Stimulated activated CD4-positive, alpha-beta T cell treated with anti-CD3 and anti-CD28 coated beads, Interleukin-12 subunit alpha, Interleukin-12 subunit beta, amount 100 ng/mL, for 4 hours (primary cell): ENCODE measurements around the gene FIBCD1.
"Not testable (repeated sequence)": the region's sequence is repeated elsewhere in the genome, so short reads cannot be mapped to it uniquely, and the experiment has no call there.

Source experiments
- DNase-seq: peaks from one replicate; pipeline ENCODE4 v3.0.0-alpha.2; 2020

The FIBCD1 gene

GRCh38 chr9:130920762-130921299 is 18.2 kb downstream of the FIBCD1 start:
- no peak for DNase-seq

- no peak for DNase-seq
These were observed 18.8 kb downstream of the FIBCD1 start for GRCh38 chr9:130920233-130920632.

- no peak for DNase-seq
These were observed 19.4 kb downstream of the FIBCD1 start for GRCh38 chr9:130919559-130920145.

- no peak for DNase-seq
These were observed 20.1 kb downstream of the FIBCD1 start for GRCh38 chr9:130918826-130919558.

GRCh38 chr9:130918101-130918825 is 20.8 kb downstream of the FIBCD1 start:
- no peak for DNase-seq

GRCh38 chr9:130917168-130917960 is 21.7 kb downstream of the FIBCD1 start:
- DNase-seq, result no peak

GRCh38 chr9:130915096-130915447 is 24.0 kb downstream of the FIBCD1 start:
- no peak for DNase-seq

- DNase-seq, result no peak
These were observed 24.5 kb downstream of the FIBCD1 start for GRCh38 chr9:130914417-130915095.

- DNase-seq, result no peak
These were observed 25.2 kb downstream of the FIBCD1 start for GRCh38 chr9:130913599-130914416.

- no peak for DNase-seq
These were observed 26.0 kb downstream of the FIBCD1 start for GRCh38 chr9:130912932-130913598.

GRCh38 chr9:130911254-130912049 is 27.6 kb downstream of the FIBCD1 start:
- no peak for DNase-seq

GRCh38 chr9:130910670-130911069 is 28.4 kb downstream of the FIBCD1 start:
- DNase-seq, result not testable (repeated sequence)

GRCh38 chr9:130910041-130910440 is 29.0 kb downstream of the FIBCD1 start:
- not testable (repeated sequence) for DNase-seq

GRCh38 chr9:130908878-130909355 is 30.1 kb downstream of the FIBCD1 start:
- no peak for DNase-seq

GRCh38 chr9:130908146-130908877 is 30.7 kb downstream of the FIBCD1 start:
- DNase-seq, result no peak

GRCh38 chr9:130906735-130907416 is 32.2 kb downstream of the FIBCD1 start:
- DNase-seq, result no peak

GRCh38 chr9:130905902-130906734 is 32.9 kb downstream of the FIBCD1 start:
- no peak for DNase-seq
